ENCODE results near the gene FLG2.

DNA sequence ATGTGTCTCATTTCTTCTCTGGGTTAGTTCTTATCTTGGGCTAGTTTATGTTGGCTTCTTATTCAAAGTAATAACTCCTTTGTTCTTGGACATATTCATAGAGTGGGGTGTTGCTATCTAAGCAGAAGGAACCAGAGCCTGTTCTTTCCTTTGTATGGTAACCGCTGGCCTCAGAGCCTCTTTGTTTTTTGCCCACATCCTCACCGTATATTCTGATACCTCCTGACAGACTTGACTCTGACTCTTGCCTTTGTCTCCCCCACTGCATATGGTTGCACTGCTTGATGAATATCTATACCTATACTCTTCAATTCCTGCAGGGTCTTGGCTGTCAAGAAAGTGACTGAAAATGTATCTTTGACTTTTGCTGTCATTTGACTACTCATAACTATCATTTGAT, 10.2 kb downstream of the FLG2 start:
- TF ChIP-seq MAZ (IDR thresholded peaks at IDR 0.05; ENCODE audit: borderline replicate concordance, low read depth, low read length) (no peak), CHD1 (IDR thresholded peaks at IDR 0.05; ENCODE audit: low read depth, low read length) (no peak), MAFK (IDR thresholded peaks at IDR 0.05; ENCODE audit: low read depth, low read length) (no peak), RAD21 (IDR thresholded peaks at IDR 0.05; ENCODE audit: low read length) (no peak), RCOR1 (IDR thresholded peaks at IDR 0.05; ENCODE audit: insufficient replicate concordance, low read length) (no peak), POLR2A (IDR thresholded peaks at IDR 0.05; ENCODE audit: low read depth, low read length) (no peak), SMC3 (IDR thresholded peaks at IDR 0.05; ENCODE audit: low read depth, low read length) (no peak)
- TF ChIP-seq, protein P1, sequence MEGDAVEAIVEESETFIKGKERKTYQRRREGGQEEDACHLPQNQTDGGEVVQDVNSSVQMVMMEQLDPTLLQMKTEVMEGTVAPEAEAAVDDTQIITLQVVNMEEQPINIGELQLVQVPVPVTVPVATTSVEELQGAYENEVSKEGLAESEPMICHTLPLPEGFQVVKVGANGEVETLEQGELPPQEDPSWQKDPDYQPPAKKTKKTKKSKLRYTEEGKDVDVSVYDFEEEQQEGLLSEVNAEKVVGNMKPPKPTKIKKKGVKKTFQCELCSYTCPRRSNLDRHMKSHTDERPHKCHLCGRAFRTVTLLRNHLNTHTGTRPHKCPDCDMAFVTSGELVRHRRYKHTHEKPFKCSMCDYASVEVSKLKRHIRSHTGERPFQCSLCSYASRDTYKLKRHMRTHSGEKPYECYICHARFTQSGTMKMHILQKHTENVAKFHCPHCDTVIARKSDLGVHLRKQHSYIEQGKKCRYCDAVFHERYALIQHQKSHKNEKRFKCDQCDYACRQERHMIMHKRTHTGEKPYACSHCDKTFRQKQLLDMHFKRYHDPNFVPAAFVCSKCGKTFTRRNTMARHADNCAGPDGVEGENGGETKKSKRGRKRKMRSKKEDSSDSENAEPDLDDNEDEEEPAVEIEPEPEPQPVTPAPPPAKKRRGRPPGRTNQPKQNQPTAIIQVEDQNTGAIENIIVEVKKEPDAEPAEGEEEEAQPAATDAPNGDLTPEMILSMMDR (conservative IDR thresholded peaks at IDR 0.05; ENCODE audit: low read depth, low read length) = no peak
- TF ChIP-seq, protein P2, sequence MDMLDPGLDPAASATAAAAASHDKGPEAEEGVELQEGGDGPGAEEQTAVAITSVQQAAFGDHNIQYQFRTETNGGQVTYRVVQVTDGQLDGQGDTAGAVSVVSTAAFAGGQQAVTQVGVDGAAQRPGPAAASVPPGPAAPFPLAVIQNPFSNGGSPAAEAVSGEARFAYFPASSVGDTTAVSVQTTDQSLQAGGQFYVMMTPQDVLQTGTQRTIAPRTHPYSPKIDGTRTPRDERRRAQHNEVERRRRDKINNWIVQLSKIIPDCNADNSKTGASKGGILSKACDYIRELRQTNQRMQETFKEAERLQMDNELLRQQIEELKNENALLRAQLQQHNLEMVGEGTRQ (IDR thresholded peaks at IDR 0.05; ENCODE audit: low read depth, low read length) = no peak
